ENCODE data around the gene SARM1.

GRCh38 chr17:28416703-28417311 lies 45.3 kb downstream of the SARM1 start:
- TF ChIP-seq CTCF (conservative IDR thresholded peaks at IDR 0.05) (peak; percentile 77), EZH2 (IDR thresholded peaks at IDR 0.05; ENCODE audit: low read depth) (no peak)

All from PC-9 (cell line).